Natural killer cell (primary cell): ENCODE data around the gene MRPL48. TPM values are rescaled to one million over a fixed set of nuclear protein-coding genes. Genes with fewer than 3 reads are reported as not detected.

Source experiments
- ATAC-seq, 3 donors: fragments of 150-1000 bp in 2 of 3; fragments of 200-7000 bp in 1 of 3; cut with Tn5 transposase; 1 replicate in 1 of 3; 2 replicates in 2 of 3; pipeline ENCODE4 v1.10.0; 2021; ENCODE audit warnings: mild to moderate bottlenecking in 2 of 3, moderate library complexity in 2 of 3
- DNase-seq, 2 donors: peaks; one replicate each; pipeline versions ENCODE4 v3.0.0 to v3.0.0-alpha.2; 2013 to 2021; ENCODE audit warnings: mixed read lengths in 1 of 2
- H3K27ac ChIP-seq: one replicate; pipeline ENCODE4 v1.5.1; 2013; ENCODE audit warnings: mild to moderate bottlenecking, low read length
- H3K27me3 ChIP-seq: one replicate; pipeline ENCODE4 v1.6.1; 2013; ENCODE audit warnings: low read length; ENCODE audit not compliant: control insufficient read depth, insufficient read depth
- H3K36me3 ChIP-seq: one replicate; pipeline ENCODE4 v1.6.1; 2013; ENCODE audit warnings: low read length; ENCODE audit not compliant: control insufficient read depth, insufficient read depth
- H3K4me1 ChIP-seq: one replicate; pipeline ENCODE4 v1.6.1; 2013; ENCODE audit warnings: low read length; ENCODE audit not compliant: control insufficient read depth, insufficient read depth
- H3K4me3 ChIP-seq: one replicate; pipeline ENCODE4 v1.5.1; 2013; ENCODE audit warnings: low read length
- H3K9me3 ChIP-seq: one replicate; pipeline ENCODE4 v1.6.1; 2013; ENCODE audit warnings: low read length; ENCODE audit not compliant: control insufficient read depth, insufficient read depth
- H3K27ac Mint-ChIP-seq, 2 donors: one replicate each; pipeline ENCODE4 v1.8.0; 2022; ENCODE audit warnings: mild to moderate bottlenecking in 2 of 2, mixed read lengths in 2 of 2, moderate library complexity in 1 of 2
- H3K27me3 Mint-ChIP-seq, 2 donors: one replicate each; pipeline ENCODE4 v1.8.0; 2022; ENCODE audit warnings: low read depth in 2 of 2, mixed read lengths in 2 of 2
- H3K36me3 Mint-ChIP-seq: one replicate; pipeline ENCODE4 v1.8.0; 2022; ENCODE audit warnings: mixed read lengths
- H3K4me1 Mint-ChIP-seq, 2 donors: one replicate each; pipeline ENCODE4 v1.8.0; 2022; ENCODE audit warnings: mixed read lengths in 2 of 2
- H3K4me3 Mint-ChIP-seq: one replicate; pipeline ENCODE4 v1.8.0; 2022; ENCODE audit warnings: mild to moderate bottlenecking, moderate library complexity, mixed read lengths
- H3K9me3 Mint-ChIP-seq, 2 donors: one replicate each; pipeline ENCODE4 v1.8.0; 2022; ENCODE audit warnings: mixed read lengths in 2 of 2
- WGBS: methylation state at CpG from one replicate; pipeline ENCODE4 v1.1.7; 2013; ENCODE audit warnings: missing lambda C conversion rate; ENCODE audit not compliant: insufficient coverage; 5-methylcytosine and 5-hydroxymethylcytosine counted together
- intact Hi-C: fragments of 100-400 bp; cut with micrococcal nuclease; formaldehyde crosslinking; loops from one replicate; pipeline ENCODE4 v1.14.2; 2022
- total RNA-seq, 4 donors: library from RNA; stranded (reverse); fragments of 120-200 nt in 1 of 4; gene quantifications; one replicate each; pipeline versions ENCODE4 v1.2.3 to v1.2.4, GENCODE V29; 2013 to 2022
- TF ChIP-seq, protein P1 (sequence below): fragments of 200-600 bp; IDR thresholded peaks from one replicate; pipeline ENCODE4 v1.8.0; 2022; ENCODE audit warnings: antibody characterized with exemption

Gene MRPL48
- total RNA-seq, 3 donors from 2014 or later (not counting 1 experiment from before 2014, with no cell fraction given), result 19.5 to 24.9 (median 21.2) TPM

DNA sequence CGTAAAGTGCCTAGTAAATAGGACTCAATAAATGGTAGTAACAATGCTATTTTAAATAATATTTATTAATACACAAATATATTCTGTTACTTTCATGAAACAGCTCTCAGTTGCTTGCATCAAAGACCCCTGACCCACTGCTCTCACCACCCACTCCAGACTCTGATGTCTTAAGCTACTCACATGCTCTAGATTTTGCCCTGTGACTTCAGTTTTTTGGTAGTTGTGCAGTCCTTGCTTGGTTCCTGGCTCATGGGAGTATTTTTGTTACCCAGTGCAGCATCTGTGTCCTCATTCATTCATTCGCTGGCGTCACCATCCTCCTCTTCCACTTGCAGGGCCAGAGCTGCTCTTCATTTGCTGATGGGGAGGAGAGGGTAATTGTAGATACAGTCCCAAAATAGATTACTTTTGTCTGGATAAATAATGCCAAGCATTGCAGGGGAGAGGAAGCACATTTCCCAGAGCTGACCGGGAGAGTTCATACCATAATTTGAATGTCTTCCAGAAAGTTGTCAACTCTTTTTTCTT is 12.7 kb downstream of the MRPL48 start:
- peaks cover 11% of the 10 kb centered on the region for H3K36me3 ChIP-seq
- no peaks in the 10 kb centered on the region for H3K4me1 ChIP-seq
- Mint-ChIP-seq H3K4me3 (no peak overlapping the region), H3K4me1 (no peaks in the 10 kb centered on the region), H3K27me3 (no peaks in the 10 kb centered on the region), H3K27ac (no peak overlapping the region), H3K36me3 (no peaks in the 10 kb centered on the region), H3K9me3 (no peaks in the 10 kb centered on the region)
- no peak overlapping the region for H3K4me3 ChIP-seq
- WGBS, result 100% methylated on average over 2 of the region's 4 CpGs
- TF ChIP-seq, protein P1, sequence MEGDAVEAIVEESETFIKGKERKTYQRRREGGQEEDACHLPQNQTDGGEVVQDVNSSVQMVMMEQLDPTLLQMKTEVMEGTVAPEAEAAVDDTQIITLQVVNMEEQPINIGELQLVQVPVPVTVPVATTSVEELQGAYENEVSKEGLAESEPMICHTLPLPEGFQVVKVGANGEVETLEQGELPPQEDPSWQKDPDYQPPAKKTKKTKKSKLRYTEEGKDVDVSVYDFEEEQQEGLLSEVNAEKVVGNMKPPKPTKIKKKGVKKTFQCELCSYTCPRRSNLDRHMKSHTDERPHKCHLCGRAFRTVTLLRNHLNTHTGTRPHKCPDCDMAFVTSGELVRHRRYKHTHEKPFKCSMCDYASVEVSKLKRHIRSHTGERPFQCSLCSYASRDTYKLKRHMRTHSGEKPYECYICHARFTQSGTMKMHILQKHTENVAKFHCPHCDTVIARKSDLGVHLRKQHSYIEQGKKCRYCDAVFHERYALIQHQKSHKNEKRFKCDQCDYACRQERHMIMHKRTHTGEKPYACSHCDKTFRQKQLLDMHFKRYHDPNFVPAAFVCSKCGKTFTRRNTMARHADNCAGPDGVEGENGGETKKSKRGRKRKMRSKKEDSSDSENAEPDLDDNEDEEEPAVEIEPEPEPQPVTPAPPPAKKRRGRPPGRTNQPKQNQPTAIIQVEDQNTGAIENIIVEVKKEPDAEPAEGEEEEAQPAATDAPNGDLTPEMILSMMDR, result no peak
- DNase-seq (no peak), ATAC-seq (no peak)
- intact Hi-C loops, result no loop called here
- no peaks in the 10 kb centered on the region for H3K27me3 ChIP-seq
- no peak overlapping the region for H3K27ac ChIP-seq
- no peaks in the 10 kb centered on the region for H3K9me3 ChIP-seq

DNA sequence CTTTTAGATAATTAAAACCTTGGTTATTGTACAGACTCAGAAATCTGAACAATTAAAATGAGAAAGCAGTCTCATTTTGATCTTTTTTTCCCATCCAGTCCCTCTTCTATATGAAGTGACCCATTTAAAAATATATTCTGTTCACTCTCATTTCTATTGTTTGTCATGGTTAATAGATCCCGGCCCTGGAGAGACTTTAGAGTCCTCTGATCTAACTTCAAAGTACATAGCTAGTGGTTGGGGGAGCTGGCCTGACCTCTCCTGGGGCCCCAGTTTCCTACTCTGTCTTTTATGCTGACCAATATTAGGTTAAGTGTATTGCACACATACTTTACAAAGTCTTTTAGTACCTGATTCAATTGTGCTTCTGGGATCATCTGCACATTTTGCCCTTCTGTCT is 13.5 kb downstream of the MRPL48 start:
- Histone ChIP-seq H3K4me3 (no peak overlapping the region), H3K36me3 (peaks cover 9% of the 10 kb centered on the region), H3K4me1 (no peaks in the 10 kb centered on the region), H3K9me3 (no peaks in the 10 kb centered on the region), H3K27me3 (no peaks in the 10 kb centered on the region), H3K27ac (no peak overlapping the region)
- DNase-seq (no peak), ATAC-seq (no peak)
- intact Hi-C loops, result no loop called here
- H3K27me3 Mint-ChIP-seq, result no peaks in the 10 kb centered on the region
- 60% methylated on average over 1 of the region's 1 CpG for WGBS
- no peaks in the 10 kb centered on the region for H3K9me3 Mint-ChIP-seq
- no peak overlapping the region for H3K4me3 Mint-ChIP-seq
- H3K4me1 Mint-ChIP-seq, result peaks cover 4 to 5% of the 10 kb centered on the region in 2 donors
- H3K36me3 Mint-ChIP-seq, result no peaks in the 10 kb centered on the region
- TF ChIP-seq, protein P1, result no peak
- no peak overlapping the region for H3K27ac Mint-ChIP-seq

DNA sequence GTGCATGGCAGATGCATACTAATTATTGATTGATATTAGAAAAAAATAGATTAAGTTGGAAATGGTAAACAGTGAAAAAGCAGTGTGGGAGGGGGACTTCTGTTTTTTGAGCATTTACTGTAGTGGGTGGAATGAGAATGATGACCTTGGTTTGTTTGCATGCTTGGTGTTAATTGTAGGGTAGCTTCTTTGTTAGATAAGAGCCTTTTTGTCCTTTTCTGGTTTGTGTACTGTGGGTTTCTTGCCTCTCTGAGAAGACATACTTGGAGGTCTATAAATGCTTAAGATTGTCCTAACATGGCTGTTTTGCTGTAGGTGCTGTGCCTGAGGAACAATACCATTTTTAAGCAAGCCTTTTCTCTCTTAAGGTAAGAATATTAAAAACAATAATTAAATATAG is 17.0 kb downstream of the MRPL48 start:
- no peak overlapping the region for H3K27ac Mint-ChIP-seq

More for the DNA sequence above, 17.0 kb downstream of the MRPL48 start:
- Histone ChIP-seq H3K27ac (no peak overlapping the region), H3K4me3 (no peak overlapping the region), H3K4me1 (no peaks in the 10 kb centered on the region), H3K9me3 (no peaks in the 10 kb centered on the region), H3K36me3 (peaks cover 8% of the 10 kb centered on the region), H3K27me3 (no peaks in the 10 kb centered on the region)
- no peaks in the 10 kb centered on the region for H3K27me3 Mint-ChIP-seq
- ATAC-seq (no peak), DNase-seq (no peak)
- H3K9me3 Mint-ChIP-seq, result no peaks in the 10 kb centered on the region
- intact Hi-C loops, result no loop called here
- no peaks in the 10 kb centered on the region for H3K36me3 Mint-ChIP-seq
- TF ChIP-seq, protein P1, result no peak
- H3K4me3 Mint-ChIP-seq, result no peak overlapping the region
- peaks cover 5 to 7% of the 10 kb centered on the region in 2 donors for H3K4me1 Mint-ChIP-seq
